ENCODE data around the gene KCNN4. TPM values are rescaled to one million over a fixed set of nuclear protein-coding genes. Genes with fewer than 3 reads are reported as not detected.

Gene KCNN4
- total and polyA plus RNA-seq, 2 experiments from 2014 or later: 0.86 to 3.2 TPM

- TF ChIP-seq ZNF462 (CRISPR knock-in tag; IDR thresholded peaks at IDR 0.05): no peak
These were observed 48.9 kb downstream of the KCNN4 start (continued) for GRCh38 chr19:43731846-43732245.

GRCh38 chr19:43731346-43731745 lies 49.4 kb downstream of the KCNN4 start:
- ATAC-seq: no peak
- no peak overlapping the region for H3K4me3 ChIP-seq
- no peak overlapping the region for H3K27ac ChIP-seq (ENCODE audit: low read depth)
- no peaks in the 10 kb centered on the region; the same call in 1 of the 2 replicates for H4K20me1 ChIP-seq (replicated peaks; ENCODE audit: insufficient read depth)
- no peak overlapping the region for H2AFZ ChIP-seq
- H3K36me3 Mint-ChIP-seq (ENCODE audit: low read depth): peaks cover 50% of the 10 kb centered on the region
- H3K9me3 Mint-ChIP-seq: no peaks in the 10 kb centered on the region
- H3K79me2 ChIP-seq (replicated peaks; ENCODE audit: insufficient read depth): no peaks in the 10 kb centered on the region
- 0 out of 2 replicates have a peak, but pooled peaks cover 4% of the 10 kb centered on the region for H3K36me3 ChIP-seq (ENCODE audit: insufficient read depth)
- H3K27ac Mint-ChIP-seq: no peak overlapping the region
- peaks cover 9% of the 10 kb centered on the region for H3K27me3 Mint-ChIP-seq (ENCODE audit: insufficient read depth, low read depth, poor library complexity)
- no peak overlapping the region for H3K4me2 ChIP-seq
- DNase-seq (ENCODE audit: low spot score): no peak
- no peaks in the 10 kb centered on the region for H3K4me1 ChIP-seq (ENCODE audit: insufficient read depth)
- no peak overlapping the region for H3K4me3 Mint-ChIP-seq
- H3K9me2 ChIP-seq (ENCODE audit: insufficient read depth): no peaks in the 10 kb centered on the region
- no peaks in the 10 kb centered on the region for H3F3A ChIP-seq (replicated peaks; ENCODE audit: low read depth)
- no peaks in the 10 kb centered on the region for H3K27me3 ChIP-seq (ENCODE audit: insufficient read depth)
- no peaks in the 10 kb centered on the region; the same call in 2 of the 3 replicates for H3K4me1 Mint-ChIP-seq
- no peak for TF ChIP-seq CREB1 (CRISPR knock-in tag; IDR thresholded peaks at IDR 0.05; ENCODE audit: low read depth)
- no peak for TF ChIP-seq CTCF (conservative IDR thresholded peaks at IDR 0.05; ENCODE audit: low read depth in 2 of 2)
- no peak for TF ChIP-seq STAT1 (IDR thresholded peaks at IDR 0.05; ENCODE audit: unreplicated experiment)
- no peak for TF ChIP-seq EZH2phosphoT487 (IDR thresholded peaks at IDR 0.05; ENCODE audit: unreplicated experiment)
- no peak for TF ChIP-seq ZNF114 (CRISPR knock-in tag; IDR thresholded peaks at IDR 0.05)
- no peak for TF ChIP-seq JUNB (IDR thresholded peaks at IDR 0.05; ENCODE audit: unreplicated experiment)
- no peak for TF ChIP-seq ZNF462 (CRISPR knock-in tag; IDR thresholded peaks at IDR 0.05)
- no peak for TF ChIP-seq NANOG (IDR thresholded peaks at IDR 0.05; ENCODE audit: borderline replicate concordance)
- no peak for TF ChIP-seq POLR2AphosphoS5 (IDR thresholded peaks at IDR 0.05; ENCODE audit: low read depth)
